NCI-H446 treated with DMSO at 0.1 percent for 48 hours (cell line): Measurements from ENCODE around the gene NRP1.
"Not testable (repeated sequence)": the region's sequence is repeated elsewhere in the genome, so short reads cannot be mapped to it uniquely, and the experiment has no call there.

Source experiments
- DNase-seq: peaks from one replicate; lab custom pipeline; 2025; lab: John Stamatoyannopoulos, UW

NRP1 gene

DNA sequence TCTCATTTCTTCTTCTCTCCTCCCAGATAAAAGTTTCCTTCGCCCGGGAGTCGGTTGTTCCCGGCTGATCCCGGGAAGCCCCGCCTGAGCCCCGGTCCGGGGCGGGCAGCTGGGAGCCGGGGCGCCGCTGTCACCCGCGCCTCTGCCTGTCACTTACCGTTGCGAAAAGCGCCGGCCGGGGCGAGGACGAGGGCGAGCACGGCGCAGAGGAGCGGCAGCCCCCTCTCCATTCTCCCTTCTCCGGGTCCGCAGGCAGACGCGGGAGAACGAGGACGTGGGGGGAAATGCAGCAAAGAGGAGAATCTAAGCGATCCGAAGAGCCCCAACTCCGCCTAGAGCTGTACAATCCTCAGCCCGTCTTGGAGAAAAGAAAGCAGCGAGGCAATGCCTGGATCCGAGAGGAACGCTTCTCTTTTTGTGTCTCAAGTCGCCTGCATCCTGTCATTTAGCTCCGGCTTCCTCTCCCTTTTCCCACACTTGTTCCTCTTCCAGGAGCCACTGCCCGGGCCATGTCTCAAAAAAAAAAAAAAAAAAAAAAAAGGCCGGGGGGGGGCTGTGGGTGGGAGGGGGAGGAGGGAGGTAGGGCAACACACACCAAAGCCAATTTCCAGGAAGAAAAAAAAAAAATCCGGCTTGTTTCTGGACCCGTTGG, at the start of gene NRP1:
Gene NRP1 (minus strand): TSS at position 515 of the 652 bp plus-strand sequence. CDS start 285 bp downstream, at position 230.
- DNase-seq, result no peak

DNA sequence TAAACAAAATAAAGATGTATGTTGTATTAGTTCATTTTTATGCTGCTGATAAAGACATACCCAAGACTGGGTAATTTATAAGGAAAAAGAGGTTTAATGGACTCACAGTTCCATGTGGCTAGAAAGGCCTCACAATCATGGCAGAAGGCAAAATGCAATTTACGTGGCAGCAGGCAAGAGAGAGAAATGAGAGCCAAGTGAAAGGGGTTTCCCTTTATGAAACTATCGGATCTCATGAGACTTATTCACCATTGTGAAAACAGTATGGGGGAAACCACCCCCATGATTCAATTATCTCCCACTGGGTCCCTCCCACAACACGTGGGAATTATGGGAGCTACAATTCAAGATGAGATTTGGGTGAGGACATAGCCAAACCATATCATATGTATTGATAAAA, 49.7 kb upstream of the NRP1 start:
- not testable (repeated sequence) for DNase-seq

DNA sequence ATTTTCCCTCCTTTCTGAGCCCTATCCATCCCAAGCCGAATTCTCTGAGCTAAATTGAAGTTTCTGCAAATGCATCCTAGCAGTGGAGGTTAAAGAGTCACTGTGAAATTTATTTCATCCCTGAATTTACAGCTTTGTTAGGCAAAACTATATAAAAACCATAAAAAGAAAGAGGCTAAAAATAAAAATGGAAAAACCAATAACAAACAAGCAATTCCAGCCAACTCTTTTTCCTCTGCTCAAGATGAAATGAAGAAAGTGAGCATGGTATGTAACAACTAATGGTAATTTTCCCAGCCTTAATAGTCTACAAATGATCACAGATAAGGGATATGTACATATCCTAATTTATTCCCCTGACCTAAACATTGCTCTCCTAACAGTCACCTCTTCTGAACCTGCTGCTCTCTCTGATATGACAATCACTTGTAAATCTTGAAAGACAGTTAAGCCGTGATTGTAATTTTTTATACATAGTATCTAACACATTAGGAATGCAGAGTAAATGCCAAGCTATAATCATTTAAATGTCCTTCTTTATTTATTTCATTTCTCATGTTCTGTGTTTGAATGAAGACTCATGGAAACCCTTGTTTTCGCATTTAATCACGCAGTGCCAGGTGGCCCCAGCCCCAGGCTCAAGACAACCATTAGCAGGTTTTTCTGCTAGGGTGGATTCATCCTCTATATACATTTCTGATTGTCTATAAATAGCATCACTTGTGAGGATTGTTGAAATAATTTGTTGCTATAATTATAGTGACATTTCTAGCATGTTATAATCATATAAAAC, 48.6 kb upstream of the NRP1 start:
- no peak for DNase-seq

DNA sequence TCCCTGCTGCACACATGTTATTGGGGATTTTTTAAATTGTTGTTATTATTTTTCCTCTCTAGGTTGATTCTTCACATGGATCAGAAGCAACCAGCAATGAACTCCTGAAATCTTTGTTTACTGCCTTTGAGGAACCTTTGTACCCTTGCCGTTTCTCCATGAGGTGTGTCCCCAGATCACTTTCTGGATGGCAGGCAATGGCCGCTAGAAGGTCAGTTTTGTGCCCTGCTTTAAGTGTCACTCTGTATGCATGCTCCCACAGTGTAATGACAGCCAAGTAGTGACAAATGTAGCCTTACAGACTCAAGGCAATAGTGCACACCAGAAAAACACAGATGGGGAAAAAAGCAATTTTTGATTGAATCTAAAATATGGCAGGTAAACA, 47.7 kb upstream of the NRP1 start:
- DNase-seq, result no peak

DNA sequence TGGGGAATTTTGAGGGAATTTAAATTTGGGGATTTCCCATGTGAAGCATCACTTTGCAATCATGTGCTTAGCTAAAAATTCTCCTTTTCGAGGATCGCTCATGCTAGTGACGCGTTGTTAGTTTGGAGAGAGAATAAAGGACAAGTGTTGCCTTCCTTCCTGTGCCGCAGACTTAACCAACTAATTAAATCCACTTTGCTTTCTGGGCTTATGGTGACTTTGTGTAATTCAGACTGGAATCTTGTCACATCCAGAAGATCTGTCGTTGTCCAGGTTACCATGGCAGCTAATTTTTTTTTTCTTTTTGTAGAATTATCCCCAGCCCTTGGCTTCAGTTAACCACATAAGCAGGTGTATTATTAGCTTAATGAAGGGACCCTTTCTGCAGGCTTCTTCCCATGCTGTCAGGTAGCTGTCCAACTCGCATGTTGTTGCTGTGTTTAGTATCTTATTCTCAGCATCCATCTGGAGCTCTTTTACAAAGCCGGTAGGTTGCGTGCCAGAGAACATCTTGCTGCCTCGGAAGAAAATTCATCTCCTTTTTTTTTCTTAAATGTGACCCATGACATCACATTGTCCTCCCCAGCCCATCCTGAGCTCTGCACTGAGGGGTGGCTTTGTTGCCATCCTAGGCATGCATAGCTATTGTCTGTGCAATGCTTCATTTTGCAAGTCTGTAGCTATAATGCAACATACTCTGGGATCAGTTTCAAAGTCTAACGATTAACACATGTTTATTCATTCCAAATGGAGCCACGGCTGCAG, 47.2 kb upstream of the NRP1 start:
- DNase-seq, result no peak

DNA sequence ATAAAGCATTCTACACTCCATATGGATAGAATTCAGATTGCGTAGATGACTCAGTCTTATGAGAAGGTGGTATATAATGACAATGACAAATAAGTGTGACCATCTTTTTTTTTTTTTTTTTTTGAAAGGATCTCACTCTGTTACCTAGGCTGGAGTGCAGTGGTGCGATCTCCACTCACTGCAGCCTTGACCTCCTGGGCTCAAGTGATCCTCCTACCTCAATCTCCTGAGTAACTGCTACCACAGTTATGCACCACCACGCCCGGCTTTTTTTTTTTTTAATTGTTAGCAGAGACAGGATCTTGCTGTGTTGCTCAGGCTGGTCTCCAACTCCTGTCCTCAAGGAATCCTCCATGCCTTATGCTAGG, 43.2 kb upstream of the NRP1 start:
- DNase-seq, result no peak

DNA sequence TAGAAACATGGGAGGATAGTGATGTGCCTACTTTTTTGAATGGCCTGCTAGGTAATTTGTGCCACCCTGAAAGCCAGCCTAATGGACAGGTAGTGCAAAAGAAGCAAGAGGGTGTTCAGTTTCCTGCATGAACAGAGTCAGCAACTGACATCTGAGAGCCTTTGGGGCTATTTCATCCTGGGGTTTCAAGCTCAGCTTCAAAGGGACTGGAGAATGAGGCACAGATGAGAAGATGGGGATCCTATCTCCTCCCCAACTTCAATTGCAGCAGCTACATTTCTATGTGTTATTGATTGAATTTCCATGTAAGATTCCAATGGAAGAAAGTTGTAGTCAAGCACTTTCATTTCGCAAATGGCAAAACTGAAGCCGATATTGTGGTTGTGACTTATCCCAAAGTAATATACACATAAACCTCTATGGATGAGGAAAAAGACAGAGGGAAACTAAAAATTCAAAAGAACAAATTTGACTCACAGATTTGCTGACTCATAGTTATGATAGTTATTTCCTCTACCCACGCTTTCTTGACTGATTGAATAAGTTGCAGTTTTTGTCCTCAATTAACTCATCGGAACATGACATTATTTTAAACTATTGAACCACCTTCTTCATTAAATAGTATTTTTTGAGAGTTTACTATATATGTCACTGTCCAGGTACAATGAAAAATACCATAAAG, 42.6 kb upstream of the NRP1 start:
- DNase-seq, result no peak

DNA sequence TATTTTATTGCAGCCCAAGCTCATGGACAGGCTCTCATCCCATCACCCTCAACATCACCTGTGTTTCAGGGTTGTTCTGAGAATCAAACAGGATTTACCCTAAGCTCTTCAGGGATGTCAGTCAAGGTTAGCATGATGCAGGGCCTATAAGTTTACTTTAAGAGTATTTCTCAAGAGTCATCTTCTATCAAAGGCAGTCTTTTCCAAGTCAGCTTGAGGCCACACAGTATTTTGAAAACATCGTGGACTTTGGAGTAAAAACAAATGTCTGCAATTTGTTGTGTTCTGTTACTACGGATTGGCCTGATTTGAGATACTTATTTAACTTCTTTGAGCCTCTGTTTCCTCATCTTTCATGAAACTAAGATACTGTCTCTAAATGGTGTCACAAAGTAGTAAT, 42.0 kb upstream of the NRP1 start:
- DNase-seq, result no peak

DNA sequence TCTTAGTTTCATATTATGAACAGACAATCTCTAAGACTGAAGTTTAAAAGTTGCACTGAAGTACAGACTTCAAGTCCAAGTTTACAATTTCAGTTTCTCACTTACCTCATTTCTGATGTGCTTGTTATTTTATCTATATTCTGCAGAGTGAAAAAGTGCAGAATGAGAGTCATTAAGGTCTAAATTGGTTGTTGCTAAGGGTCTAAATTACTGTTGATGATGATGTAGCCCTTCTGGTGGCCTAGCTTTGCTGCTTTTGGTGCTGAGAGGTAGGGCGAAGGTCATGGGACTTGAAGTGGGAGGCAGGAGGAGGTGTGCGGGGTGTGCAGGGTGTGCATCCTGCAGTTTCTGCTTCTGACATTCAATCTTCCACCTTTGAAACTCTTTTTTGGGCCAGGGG, 38.8 kb upstream of the NRP1 start:
- DNase-seq, result no peak

DNA sequence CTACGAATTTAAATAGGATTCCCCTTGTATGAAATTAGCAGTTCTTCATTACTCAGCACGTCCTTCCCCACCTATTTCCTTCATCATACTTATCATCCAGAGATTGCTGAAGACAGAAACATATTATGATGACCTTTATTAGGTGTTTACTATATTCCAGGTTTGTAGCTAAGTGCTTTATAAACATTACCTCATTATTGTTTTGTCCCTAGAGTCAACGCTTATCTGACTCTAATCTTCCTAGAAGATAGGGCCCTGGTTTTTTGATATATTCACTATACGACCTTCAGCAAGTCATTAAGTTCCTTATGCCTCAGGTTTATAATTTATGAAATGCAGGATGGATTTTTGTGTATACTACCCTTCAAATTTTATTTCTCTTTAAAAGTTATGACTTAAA, 36.8 kb upstream of the NRP1 start:
- DNase-seq, result no peak

DNA sequence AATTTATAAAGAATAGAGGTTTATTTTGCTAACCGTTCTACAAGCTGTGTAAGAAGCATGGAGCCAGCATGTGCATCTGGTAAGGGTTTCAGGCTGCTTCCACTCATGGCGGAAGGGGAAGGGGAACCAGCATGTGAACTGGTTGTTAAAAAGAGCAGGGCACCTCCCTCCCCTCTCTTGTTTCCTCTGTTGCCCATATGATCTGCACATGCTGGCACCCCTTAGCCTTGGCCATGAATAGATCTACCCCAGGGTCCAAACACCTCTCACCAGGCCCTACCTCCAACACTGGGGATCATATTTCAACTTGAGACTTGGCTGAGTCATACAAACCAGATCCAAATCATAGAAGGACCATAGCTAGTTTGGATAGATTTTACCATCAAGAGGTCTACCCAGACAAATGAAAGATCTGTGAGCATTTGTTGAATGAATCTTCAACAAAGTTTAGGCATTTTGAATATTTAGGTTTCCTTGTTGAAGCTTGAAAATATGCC, 36.0 kb upstream of the NRP1 start:
- no peak for DNase-seq

DNA sequence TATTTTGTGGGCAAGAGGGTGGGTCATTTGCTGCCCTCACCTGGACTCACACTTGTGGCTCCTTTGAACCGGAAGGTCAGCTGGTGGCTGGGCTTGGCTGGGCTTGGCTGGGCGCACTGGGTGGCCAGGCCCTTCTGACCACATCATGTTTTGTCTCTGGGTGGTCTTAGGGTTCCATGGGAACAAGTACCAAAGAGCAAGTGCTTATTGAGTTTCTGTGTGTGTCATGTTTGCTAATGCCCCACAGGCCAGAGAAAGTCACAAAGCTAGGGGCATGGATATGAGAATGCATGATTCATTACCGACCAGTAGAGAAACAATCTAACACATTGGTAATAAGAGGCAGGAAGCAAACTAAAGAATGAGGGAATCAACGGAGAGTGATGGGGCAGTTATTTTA, 33.6 kb upstream of the NRP1 start:
- no peak for DNase-seq

DNA sequence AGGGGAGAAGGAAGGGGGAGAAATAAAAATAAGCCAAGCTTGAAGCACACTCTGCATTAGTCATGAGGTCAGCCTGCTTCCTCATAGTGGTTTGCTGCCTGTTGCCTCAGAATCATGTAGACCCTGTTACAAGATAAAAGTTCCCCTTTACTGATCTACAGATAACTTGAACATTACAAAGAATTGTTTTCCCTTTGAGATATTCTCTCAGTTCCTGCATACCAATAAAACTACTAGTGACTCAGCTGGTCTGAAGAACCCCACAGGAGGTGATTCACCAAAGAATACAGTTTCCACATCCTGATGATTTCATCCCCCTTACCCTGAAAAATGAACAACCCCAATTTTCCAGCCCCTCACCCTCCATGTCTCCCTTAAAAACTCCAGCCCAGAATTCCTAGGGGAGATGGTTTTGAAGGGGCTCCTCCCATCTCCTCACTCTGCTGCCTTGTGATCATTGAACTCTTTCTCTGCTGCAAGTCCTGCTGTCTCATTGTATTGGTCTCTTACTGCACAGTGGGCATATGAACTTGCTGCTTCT, 31.5 kb upstream of the NRP1 start:
- DNase-seq, result no peak

DNA sequence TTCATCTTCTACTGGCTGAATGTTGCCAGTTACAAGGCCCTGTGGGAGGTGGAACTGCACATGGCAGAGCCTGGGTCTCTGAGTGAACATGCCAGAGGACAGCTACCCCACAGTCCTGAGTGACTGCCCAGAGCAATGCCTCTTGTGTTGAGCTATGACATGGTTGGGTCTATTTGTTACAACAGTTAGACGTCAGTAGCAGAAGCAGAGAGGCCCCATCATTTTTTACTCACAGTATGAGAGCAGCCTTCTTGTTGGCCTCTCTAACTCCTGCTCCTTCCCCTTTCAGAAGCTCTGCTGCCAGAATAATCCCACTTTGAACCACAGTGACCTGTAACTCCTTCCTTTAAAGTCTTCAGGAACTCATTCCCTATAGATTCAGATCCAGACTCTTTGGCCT, 30.8 kb upstream of the NRP1 start:
- no peak for DNase-seq

DNA sequence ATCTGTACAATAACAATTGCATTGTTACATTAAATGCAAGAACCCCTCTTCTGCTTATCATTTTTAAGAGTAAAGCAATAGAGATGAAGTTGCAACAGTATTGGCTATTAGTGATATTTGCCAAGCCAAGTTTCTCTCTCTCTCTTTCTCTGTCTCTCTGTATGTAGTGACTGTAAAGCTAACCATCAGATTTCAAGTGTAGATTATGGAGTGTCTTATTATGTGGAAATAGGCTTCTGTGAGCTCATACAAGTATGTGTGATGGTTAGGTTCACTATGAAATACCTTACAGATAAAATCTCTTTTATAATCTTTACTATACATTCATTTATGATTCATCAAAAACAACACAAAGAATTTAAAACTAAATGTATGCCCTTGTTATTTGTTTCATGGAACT, 28.6 kb upstream of the NRP1 start:
- no peak for DNase-seq

DNA sequence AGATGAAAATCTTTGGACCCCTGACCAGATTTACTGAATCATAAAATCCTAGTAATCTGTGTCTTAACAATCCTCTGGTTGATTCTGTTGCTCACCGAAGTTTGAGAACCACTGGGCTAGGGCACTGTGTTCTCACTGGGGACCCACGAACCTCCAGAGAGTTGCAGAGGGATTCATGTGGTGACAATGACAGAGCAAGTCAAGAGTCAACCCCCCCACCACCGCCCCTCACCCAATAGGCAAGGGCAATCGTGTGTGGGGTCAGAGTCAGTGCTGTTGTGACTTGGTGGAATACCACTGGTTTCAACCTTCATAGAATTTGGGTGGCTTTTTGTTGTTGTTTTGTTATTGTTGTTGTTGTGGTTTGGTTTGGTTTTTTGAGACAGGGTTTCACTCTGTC, 23.5 kb upstream of the NRP1 start:
- DNase-seq, result no peak

DNA sequence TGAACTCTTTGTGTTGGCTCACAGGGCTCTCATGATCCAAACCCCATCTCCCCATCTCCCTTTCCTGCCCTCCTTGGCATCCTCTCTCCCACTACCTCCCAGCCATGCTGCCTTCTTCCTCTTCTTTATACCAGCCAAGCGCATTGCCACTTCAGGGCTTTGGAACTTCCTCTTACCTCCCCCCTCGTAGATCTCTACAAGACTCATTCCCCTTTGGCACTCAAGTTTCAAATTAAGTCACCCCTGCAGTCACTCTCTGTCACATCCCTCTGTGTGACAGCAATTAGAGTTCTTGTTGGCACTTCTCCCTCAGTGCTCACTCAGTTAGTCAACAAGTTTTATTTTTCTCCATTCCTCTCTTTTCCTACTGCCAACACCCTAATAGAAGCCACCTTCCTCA, 20.8 kb upstream of the NRP1 start:
- DNase-seq, result no peak

DNA sequence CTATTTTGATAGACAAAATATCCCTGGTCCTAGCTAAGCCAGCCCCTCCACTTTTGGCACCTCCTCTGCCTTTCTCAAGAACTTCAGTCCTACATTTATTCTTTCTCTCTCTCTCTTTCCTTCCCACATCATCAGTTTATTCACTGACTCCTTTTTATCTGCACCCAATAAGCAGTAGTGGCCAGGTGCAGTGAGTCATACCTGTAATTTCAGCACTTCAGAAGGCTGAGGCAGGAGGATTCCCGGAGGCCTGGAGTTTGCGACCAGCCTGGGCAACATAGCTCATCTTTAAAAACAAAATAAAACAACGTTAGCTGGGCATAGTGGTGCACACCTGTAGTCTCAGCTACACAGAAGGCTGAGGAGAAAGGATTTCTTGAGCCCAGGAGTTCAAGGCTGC, 19.4 kb upstream of the NRP1 start:
- no peak for DNase-seq

DNA sequence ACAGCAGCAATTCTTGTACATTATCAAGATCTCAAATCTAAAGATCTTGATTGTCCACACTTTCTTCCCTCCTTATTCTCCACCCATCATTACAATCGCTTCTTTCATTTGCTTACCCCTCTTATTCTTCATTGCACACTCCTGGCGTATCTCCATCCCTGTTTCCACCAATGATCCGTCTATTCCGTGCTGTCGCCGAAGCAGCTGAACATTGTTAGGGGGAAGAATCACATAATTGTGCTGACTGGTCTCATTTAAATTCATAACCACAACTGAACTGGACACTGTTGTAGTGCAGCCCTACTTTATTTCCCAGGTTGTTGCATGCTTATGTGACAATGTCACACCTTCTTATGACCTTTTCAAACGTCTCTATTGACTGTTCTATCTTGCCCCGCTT, 18.9 kb upstream of the NRP1 start:
- no peak for DNase-seq

DNA sequence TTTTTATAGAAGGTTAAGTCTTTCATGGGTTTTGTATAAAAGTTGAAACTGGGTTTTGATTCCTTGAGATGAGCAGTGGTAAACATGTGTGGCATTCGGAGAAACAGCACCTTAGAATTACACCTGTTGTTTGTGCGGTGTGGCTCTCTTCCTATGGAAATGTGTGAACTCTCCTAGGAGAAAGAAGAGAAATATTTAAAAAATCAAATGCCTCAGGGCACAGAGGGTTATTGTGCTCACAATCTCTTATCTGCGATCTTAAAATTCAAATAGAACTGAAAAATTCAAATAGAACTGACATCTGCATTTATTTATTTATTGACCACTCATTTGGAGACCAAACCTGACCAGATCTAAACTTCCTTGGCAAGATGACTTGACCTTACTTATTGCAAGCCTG, 18.1 kb upstream of the NRP1 start:
- DNase-seq, result no peak

DNA sequence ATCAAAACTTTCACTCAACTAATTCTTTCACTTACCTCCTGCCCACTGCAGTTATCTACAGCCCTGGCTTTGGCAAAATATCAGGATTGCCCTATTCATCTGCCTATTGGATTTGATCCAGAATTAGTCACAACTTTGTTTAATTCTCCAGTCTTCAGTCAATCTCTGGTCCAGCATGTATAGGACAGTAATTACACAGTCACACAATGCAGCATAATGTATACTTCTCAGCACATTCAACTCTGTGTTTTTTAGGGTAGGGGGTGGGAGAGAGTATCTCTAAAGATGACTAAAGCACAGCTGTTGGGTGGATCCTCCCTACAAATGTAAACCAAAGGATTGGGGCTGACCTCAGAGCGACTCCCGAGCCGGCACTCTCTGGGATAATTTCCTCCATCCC, 17.7 kb upstream of the NRP1 start:
- DNase-seq, result no peak

DNA sequence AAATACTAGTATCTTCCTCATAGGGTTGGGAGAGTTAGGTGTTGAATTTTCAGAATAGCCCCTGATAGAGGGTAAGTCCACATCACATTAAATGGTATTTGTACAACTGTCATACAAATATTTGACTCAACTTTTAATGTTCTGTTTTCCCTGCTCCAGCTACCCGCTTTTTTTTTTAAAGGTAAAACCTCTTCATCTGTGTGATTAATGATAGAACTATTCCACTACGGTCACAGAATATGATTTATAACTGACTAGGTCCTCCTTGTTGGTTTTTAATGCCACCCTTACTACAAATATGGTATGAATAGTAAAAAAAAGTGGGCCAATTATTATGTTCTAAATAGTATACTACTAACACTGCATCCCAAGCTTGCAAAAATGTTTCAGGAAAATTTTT, 15.6 kb upstream of the NRP1 start:
- no peak for DNase-seq
